Ureter (tissue), 1 donor: ENCODE data around the gene OR2M2. TPM values are rescaled to one million over a fixed set of nuclear protein-coding genes. Genes with fewer than 3 reads are reported as not detected.

Source experiments
- total RNA-seq: library from RNA; stranded (reverse); gene quantifications from one replicate; pipeline ENCODE4 v1.2.4, GENCODE V29; 2023
- donor health status: DM: yes; HTN: yes; CAD: no.

Gene OR2M2
- total RNA-seq, 1 donor from 2014 or later, result not detected

Other genes starting within 250 kb of the OR2M2 start
- not detected for gene OR2AJ1, start 249.9 kb upstream of the OR2M2 start, total RNA-seq
- gene OR2L8, start 226.0 kb upstream of the OR2M2 start, total RNA-seq, result not detected
- not detected for gene OR2AK2, start 209.6 kb upstream of the OR2M2 start, total RNA-seq
- gene OR2L5, start 161.2 kb upstream of the OR2M2 start, total RNA-seq, result not detected
- 0.29 TPM for gene OR2L2, start 144.8 kb upstream of the OR2M2 start, total RNA-seq
- gene OR2L3, start 128.0 kb upstream of the OR2M2 start, total RNA-seq, result not detected
- gene OR2L13, start 79.6 kb upstream of the OR2M2 start, total RNA-seq, result not detected
- not detected for gene OR2M5, start 29.7 kb upstream of the OR2M2 start, total RNA-seq
- not detected for gene OR2M3, start 22.4 kb downstream of the OR2M2 start, total RNA-seq
- gene OR2M4, start 56.6 kb downstream of the OR2M2 start, total RNA-seq, result not detected
- not detected for gene OR2T33, start 103.2 kb downstream of the OR2M2 start, total RNA-seq
- gene OR2T12, start 128.6 kb downstream of the OR2M2 start, total RNA-seq, result not detected
- gene OR2M7, start 149.7 kb downstream of the OR2M2 start, total RNA-seq, result not detected
- not detected for gene OR14C36, start 174.0 kb downstream of the OR2M2 start, total RNA-seq
- gene OR2T4, start 186.8 kb downstream of the OR2M2 start, total RNA-seq, result not detected
- gene OR2T6, start 200.9 kb downstream of the OR2M2 start, total RNA-seq, result not detected
- not detected for gene OR2T1, start 228.2 kb downstream of the OR2M2 start, total RNA-seq